ENCODE measurements around the gene SPRED1. TPM values are rescaled to one million over a fixed set of nuclear protein-coding genes. Genes with fewer than 3 reads are reported as not detected.

Gene SPRED1
- total and polyA plus RNA-seq, 9 of the 15 experiments (the other 6 are each of a cell fraction or from before 2014, with no cell fraction given): 2.8 to 17.4 (median 7.9) TPM

GRCh38 chr15:38377636-38378035 lies 125.0 kb downstream of the SPRED1 start:
- WGBS (ENCODE audit: insufficient coverage, low coverage, missing lambda C conversion rate): 0% methylated on average over 1 of the region's 1 CpG
- Histone ChIP-seq H3K4me1 (replicated peaks in 1 of 2; ENCODE audit: control insufficient read depth in 2 of 2, insufficient read depth in 2 of 2, low read length in 2 of 2) (no peaks in the 10 kb centered on the region), H3K4me3 (no peak overlapping the region), H3K4me2 (ENCODE audit: insufficient read depth, low read length) (no peak overlapping the region), H3K9ac (ENCODE audit: insufficient read depth in 1 of 2, low read depth in 2 of 2, low read length in 2 of 2) (no peak overlapping the region), H3K36me3 (ENCODE audit: control insufficient read depth, insufficient read depth, low read length) (no peaks in the 10 kb centered on the region), H3K27me3 (ENCODE audit: control insufficient read depth in 2 of 2, insufficient read depth in 2 of 2, low read length in 2 of 2) (peaks cover 0 to 3% of the 10 kb centered on the region in 2 experiments; a peak in 1 of 5 replicates), H4K20me1 (replicated peaks; ENCODE audit: control insufficient read depth, insufficient read depth, low read length) (no peaks in the 10 kb centered on the region), H3K9me1 (ENCODE audit: control insufficient read depth, insufficient read depth, low read length) (no peaks in the 10 kb centered on the region), H3K79me2 (ENCODE audit: control insufficient read depth, insufficient read depth, low read length) (no peaks in the 10 kb centered on the region), H3K27ac (ENCODE audit: extremely low read depth, low read depth, low read length) (no peak overlapping the region), H2AFZ (ENCODE audit: low read depth, low read length) (no peak overlapping the region), H3K9me3 (replicated peaks; ENCODE audit: control insufficient read depth, insufficient read depth, low read depth, low read length) (no peaks in the 10 kb centered on the region)
- ChIA-PET CTCF (ENCODE audit: low intra/inter-chr PET ratio) (interaction anchor here (0.5 kb wide), 1 partner anchor 1212 kb away, joined by 3 read pairs; no protein-coding TSS in a partner anchor), POLR2A (interaction anchor here (0.6 kb wide), 1 partner anchor 1344 kb away, joined by 3 read pairs; no protein-coding TSS in a partner anchor)
- no peak for FAIRE-seq
- intact Hi-C loops (cut with micrococcal nuclease): no loop called here
- no peak for ATAC-seq
- DNase-seq (ENCODE audit: extremely low read depth in 1 of 4, low spot score in 3 of 4): no peak
- TF ChIP-seq RBM17 (IDR thresholded peaks at IDR 0.05; ENCODE audit: borderline replicate concordance, low read depth, low read length) (no peak), DIDO1 (tag; IDR thresholded peaks at IDR 0.05; ENCODE audit: low read depth) (no peak), NR2C2 (CRISPR knock-in tag; IDR thresholded peaks at IDR 0.05) (no peak), NR2C2 (tag; IDR thresholded peaks at IDR 0.05) (no peak), C11orf30 (IDR thresholded peaks at IDR 0.05; ENCODE audit: low read depth) (no peak), ZNF57 (CRISPR knock-in tag; IDR thresholded peaks at IDR 0.05) (no peak), ZNF41 (CRISPR knock-in tag; conservative IDR thresholded peaks at IDR 0.05) (no peak), ZNF77 (CRISPR knock-in tag; IDR thresholded peaks at IDR 0.05) (no peak), MCM3 (IDR thresholded peaks at IDR 0.05) (no peak), ZNF224 (CRISPR knock-in tag; IDR thresholded peaks at IDR 0.05) (no peak), ZNF124 (CRISPR knock-in tag; IDR thresholded peaks at IDR 0.05) (no peak), NKRF (IDR thresholded peaks at IDR 0.05; ENCODE audit: borderline replicate concordance) (no peak), SIX5 (IDR thresholded peaks at IDR 0.05; ENCODE audit: borderline replicate concordance in 1 of 2, insufficient read depth in 1 of 2, low read depth in 1 of 2, low read length in 2 of 2) (no peak), DLX4 (CRISPR knock-in tag; IDR thresholded peaks at IDR 0.05) (no peak)
- in situ Hi-C loops (cut with MboI): no loop called here
- BruUV-seq (replicated peaks): no TSS peak
